Suprapubic skin (tissue), 3 donors: ENCODE data around the gene FOXN1.

ENCODE experiments used
- CTCF ChIP-seq, 2 donors: fragments of 200-600 bp in 1 of 2; fragments of 450-650 bp in 1 of 2; sonication (generic) in 1 of 2; IDR thresholded peaks; one replicate each; pipeline ENCODE4 v1.5.1; 2016 to 2019; ENCODE audit warnings: antibody characterized with exemption in 2 of 2, mild to moderate bottlenecking in 1 of 2, moderate library complexity in 1 of 2
- POLR2AphosphoS5 ChIP-seq, 3 donors: sonication (generic); formaldehyde crosslinking; IDR thresholded peaks; one replicate each; pipeline ENCODE4 v1.6.1; 2017; ENCODE audit warnings: antibody characterized with exemption in 3 of 3

GRCh38 chr17:28577466-28577824 is 71.3 kb downstream of the FOXN1 start:
- TF ChIP-seq POLR2AphosphoS5 (IDR thresholded peaks at IDR 0.05) (no peak), CTCF (IDR thresholded peaks at IDR 0.05) (no peak)
